ENCODE results near the gene HNRNPUL1.
A peak's percentile ranks its signal among the peaks of the same experiment; 100 is the strongest.

Gene HNRNPUL1

DNA sequence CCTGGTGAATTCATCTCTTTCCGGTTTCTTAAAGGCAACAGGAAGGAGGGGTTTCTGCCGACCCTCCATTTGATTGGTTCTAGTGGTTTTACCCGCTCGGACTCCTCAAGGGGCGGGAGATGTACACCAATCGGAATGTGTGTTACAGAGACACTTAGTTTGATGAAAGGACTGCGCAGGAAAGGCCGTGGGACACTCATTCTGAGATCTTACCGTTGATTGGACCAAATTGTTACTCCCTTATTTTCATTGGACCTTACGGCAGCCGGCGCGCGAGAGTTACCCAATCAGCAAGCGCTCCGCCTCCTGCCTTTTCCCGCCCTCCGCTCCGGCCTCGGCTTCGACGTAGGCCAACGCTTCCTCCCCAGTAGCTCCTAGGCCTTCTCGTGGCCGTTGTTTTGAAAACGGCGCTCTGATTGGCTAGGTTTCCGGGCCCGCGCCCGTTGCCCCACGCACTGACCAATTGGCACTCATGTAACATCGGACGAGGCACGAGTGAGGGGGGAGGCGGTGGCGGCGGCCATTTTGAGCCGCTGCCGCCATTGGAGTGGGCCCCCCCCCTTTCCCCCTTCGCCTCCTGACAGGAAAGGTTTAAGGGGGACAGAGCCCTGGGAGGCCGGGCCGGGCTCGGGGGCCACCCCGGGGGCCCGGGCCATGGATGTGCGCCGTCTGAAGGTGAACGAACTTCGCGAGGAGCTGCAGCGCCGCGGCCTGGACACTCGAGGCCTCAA lies at the start of gene HNRNPUL1:
HNRNPUL1 (plus strand) TSS at position 523 of the 731 bp plus-strand sequence; CDS start at position 655, 132 bp downstream.
- Mint-ChIP-seq H3K27me3 (ENCODE audit: low read depth) (peaks cover 2% of the 10 kb centered on the region), H3K4me1 (ENCODE audit: low read depth) (peaks cover 40% of the 10 kb centered on the region), H3K27ac (peak within 1 kb of the TSS; percentile 100), H3K9me3 (no peaks in the 10 kb centered on the region), H3K4me3 (peak within 1 kb of the TSS; percentile 89), H3K36me3 (ENCODE audit: low read depth) (peaks cover 35% of the 10 kb centered on the region)
- DNase-seq (ENCODE audit: low spot score) = peak; percentile 99

DNA sequence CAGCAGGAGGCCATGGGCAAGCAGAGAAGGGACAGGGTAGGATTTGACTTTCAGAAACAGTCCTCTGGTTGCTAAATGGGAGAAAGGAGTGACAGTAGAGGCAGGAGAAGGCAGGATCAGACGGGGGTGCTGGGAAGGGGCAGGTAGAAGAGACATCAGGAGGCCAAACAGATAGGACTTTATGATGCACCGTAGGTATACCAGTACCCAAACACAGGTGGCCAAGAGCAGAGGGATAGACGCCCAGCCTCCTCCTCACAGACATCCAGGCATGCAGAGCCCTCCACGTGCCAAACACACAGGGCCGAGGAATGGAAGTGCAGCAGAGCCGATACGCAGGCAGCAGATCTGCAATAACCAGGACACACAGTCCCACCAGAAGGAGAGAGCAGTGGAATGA lies 46.4 kb upstream of the HNRNPUL1 start:
- Mint-ChIP-seq H3K27ac (no peak overlapping the region), H3K27me3 (ENCODE audit: low read depth) (peaks cover 44% of the 10 kb centered on the region), H3K4me1 (ENCODE audit: low read depth) (peaks cover 2% of the 10 kb centered on the region), H3K36me3 (ENCODE audit: low read depth) (no peaks in the 10 kb centered on the region), H3K9me3 (no peaks in the 10 kb centered on the region), H3K4me3 (no peak overlapping the region)
- DNase-seq (ENCODE audit: low spot score) = no peak

DNA sequence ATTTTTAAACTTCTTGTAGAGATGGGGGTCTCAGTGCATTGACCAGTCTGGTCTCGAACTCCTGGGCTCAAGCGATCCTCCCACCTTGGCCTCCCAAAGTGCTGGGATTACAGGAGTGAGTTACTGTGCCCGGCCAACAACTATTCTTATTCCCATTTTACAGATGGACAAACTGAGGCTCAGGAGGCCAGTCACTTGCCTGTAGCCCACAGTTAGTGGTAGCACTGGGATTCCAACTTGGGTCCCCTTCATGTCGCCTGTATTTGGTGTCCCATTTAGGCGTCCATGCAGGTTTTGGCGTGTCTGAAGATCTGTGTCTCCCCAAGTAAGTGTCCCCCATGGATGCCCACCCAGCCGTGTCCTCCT lies 45.9 kb upstream of the HNRNPUL1 start:
- no peaks in the 10 kb centered on the region for H3K9me3 Mint-ChIP-seq
- no peaks in the 10 kb centered on the region for H3K36me3 Mint-ChIP-seq (ENCODE audit: low read depth)
- H3K27me3 Mint-ChIP-seq (ENCODE audit: low read depth) = peaks cover 44% of the 10 kb centered on the region
- no peak overlapping the region for H3K4me3 Mint-ChIP-seq
- H3K4me1 Mint-ChIP-seq (ENCODE audit: low read depth) = peaks cover 2% of the 10 kb centered on the region
- H3K27ac Mint-ChIP-seq = no peak overlapping the region
- DNase-seq (ENCODE audit: low spot score) = no peak

DNA sequence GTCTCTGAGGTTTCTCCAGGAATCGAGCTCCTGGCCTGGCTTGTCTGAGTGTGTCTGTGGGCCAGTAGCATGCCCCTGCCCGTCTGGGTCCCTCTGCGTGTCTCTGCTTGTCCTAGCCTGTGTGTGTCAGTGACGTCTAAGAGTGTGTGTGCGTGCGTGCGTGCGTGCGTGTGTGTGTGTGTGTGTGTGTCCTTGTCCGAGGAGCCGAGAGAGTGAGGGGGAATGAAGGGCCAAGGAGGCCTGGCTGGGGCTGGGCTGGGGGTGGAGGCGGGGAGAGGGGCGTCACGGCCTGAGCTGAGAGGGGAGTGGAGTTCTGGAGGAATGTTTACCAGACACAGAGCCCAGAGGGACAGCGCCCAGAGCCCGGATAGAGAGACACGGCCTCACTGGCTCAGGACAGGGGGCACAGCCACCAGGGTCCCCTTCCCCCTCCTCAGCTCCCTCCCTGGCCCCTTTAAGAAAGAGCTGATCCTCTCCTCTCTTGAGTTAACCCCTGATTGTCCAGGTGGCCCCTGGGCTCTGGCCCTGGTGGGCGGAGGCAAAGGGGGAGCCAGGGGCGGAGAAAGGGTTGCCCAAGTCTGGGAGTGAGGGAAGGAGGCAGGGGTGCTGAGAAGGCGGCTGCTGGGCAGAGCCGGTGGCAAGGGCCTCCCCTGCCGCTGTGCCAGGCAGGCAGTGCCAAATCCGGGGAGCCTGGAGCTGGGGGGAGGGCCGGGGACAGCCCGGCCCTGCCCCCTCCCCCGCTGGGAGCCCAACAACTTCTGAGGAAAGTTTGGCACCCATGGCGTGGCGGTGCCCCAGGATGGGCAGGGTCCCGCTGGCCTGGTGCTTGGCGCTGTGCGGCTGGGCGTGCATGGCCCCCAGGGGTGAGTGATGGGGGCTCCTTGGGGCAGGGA lies 45.3 kb upstream of the HNRNPUL1 start, which contains the start of gene AXL:
AXL (plus strand) TSS at position 609 of the 893 bp plus-strand sequence; CDS start at position 779, 170 bp downstream.
- H3K4me3 Mint-ChIP-seq = no peak within 1 kb of the TSS

DNA sequence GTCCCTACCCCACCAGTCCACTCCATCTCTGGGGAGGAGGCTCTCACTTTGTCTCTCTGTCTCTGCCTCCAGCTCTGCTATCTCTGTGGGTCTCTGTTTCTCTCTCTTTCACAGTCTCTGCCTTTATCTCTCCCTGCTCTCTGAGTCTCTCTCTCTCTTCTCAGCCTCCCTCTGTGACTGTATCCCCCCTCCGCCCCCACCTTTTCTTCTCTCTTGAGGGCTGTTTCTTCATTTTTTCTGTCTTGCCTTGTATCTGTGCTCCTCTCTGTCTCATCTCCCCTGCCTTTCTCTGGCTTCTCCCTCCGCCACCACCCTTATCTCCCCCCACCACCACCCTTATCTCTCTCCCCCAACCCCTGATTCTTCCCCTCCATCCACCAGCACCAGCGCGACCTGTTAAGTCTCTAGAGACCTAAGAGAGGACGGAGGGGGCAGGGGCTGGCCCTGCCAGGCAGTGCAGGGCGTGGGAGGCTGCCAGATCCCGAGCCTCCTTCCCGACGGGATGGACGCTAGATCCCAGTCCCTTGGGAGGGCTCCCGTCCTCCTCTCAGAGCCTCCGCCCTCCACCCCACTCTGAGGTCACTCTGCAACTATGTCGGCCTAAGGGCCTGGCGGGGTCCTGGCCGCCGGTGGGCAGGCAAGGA lies 44.1 kb upstream of the HNRNPUL1 start:
- DNase-seq (ENCODE audit: low spot score) = no peak
- H3K4me3 Mint-ChIP-seq = no peak overlapping the region
- H3K27me3 Mint-ChIP-seq (ENCODE audit: low read depth) = peaks cover 49% of the 10 kb centered on the region
- no peak overlapping the region for H3K27ac Mint-ChIP-seq
- peaks cover 2% of the 10 kb centered on the region for H3K4me1 Mint-ChIP-seq (ENCODE audit: low read depth)
- no peaks in the 10 kb centered on the region for H3K36me3 Mint-ChIP-seq (ENCODE audit: low read depth)
- H3K9me3 Mint-ChIP-seq = no peaks in the 10 kb centered on the region

More for the DNA sequence above, 45.3 kb upstream of the HNRNPUL1 start, which contains the start of gene AXL:
- peaks cover 2% of the 10 kb centered on the region for H3K4me1 Mint-ChIP-seq (ENCODE audit: low read depth)
- no peaks in the 10 kb centered on the region for H3K9me3 Mint-ChIP-seq
- peaks cover 47% of the 10 kb centered on the region for H3K27me3 Mint-ChIP-seq (ENCODE audit: low read depth)
- H3K27ac Mint-ChIP-seq = no peak within 1 kb of the TSS
- no peak for DNase-seq (ENCODE audit: low spot score)
- no peaks in the 10 kb centered on the region for H3K36me3 Mint-ChIP-seq (ENCODE audit: low read depth)

DNA sequence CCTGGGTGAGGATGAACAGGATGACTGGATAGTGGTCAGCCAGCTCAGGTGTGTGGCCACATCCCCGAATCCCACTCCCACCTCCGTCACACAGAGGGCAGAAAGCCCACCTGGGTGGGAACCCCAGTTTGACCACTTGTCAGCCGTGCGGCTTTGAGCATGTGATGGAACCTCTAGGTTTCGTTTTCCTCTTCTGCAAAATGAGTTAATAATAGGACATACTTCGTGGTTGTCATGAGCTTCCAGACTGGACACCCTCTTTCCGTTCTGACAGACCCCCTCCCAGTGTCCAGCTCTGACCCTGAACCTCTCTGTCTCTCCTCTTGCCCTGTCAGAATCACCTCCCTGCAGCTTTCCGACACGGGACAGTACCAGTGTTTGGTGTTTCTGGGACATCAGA lies 43.4 kb upstream of the HNRNPUL1 start:
- no peaks in the 10 kb centered on the region for H3K36me3 Mint-ChIP-seq (ENCODE audit: low read depth)
- H3K27ac Mint-ChIP-seq = no peak overlapping the region
- no peak overlapping the region for H3K4me3 Mint-ChIP-seq
- H3K4me1 Mint-ChIP-seq (ENCODE audit: low read depth) = peaks cover 6% of the 10 kb centered on the region
- H3K9me3 Mint-ChIP-seq = no peaks in the 10 kb centered on the region
- H3K27me3 Mint-ChIP-seq (ENCODE audit: low read depth) = peaks cover 49% of the 10 kb centered on the region
- DNase-seq (ENCODE audit: low spot score) = no peak

DNA sequence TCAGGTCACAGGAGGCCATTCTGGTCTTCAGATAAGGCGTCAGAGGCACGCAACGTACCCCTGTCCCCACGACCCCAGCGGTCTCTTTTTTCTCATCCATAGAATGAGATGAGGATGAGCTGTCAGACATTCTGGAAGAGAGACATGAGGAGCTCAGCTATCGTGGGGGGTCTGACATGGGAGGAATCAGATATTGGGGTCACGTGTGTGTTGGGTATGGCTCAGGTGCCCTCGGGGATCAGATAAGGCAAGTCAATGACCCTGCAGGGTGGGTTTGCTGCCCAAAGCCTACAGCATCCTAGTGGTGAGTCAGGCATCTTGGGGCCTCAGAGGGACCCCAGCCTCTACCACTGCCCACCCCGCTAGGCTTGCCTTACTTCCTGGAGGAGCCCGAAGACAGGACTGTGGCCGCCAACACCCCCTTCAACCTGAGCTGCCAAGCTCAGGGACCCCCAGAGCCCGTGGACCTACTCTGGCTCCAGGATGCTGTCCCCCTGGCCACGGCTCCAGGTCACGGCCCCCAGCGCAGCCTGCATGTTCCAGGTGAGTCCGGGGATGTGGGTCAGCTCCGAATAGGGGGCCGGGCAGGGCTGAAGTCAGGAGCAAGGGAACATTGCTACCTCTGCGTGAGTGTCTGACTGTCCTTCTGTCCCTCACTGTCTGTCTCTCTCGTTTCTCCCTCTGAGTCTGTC lies 42.5 kb upstream of the HNRNPUL1 start:
- peaks cover 48% of the 10 kb centered on the region for H3K27me3 Mint-ChIP-seq (ENCODE audit: low read depth)
- no peaks in the 10 kb centered on the region for H3K9me3 Mint-ChIP-seq
- no peak overlapping the region for H3K27ac Mint-ChIP-seq
- peaks cover 9% of the 10 kb centered on the region for H3K4me1 Mint-ChIP-seq (ENCODE audit: low read depth)
- no peak for DNase-seq (ENCODE audit: low spot score)
- H3K36me3 Mint-ChIP-seq (ENCODE audit: low read depth) = no peaks in the 10 kb centered on the region
- H3K4me3 Mint-ChIP-seq = no peak overlapping the region

DNA sequence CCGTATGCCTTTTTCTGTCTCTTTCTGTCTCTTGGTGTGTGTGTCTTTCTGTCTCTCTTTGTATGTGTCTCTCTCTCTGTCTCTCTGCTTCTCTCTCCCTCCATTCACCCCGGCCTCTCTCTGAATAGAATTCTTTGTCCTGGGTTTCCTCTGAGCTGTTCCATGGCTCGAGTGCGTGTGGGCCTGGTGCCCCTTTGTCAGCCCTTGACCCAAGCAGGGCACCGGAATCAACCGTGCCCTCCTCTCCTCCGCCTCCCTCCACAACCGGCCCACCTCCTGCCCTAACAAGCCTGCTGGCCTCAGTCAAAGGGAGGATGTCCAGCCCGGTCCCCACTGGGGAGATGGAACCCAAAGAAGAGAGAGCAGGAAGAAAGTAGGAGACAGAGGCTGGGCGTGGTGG lies 41.9 kb upstream of the HNRNPUL1 start:
- Mint-ChIP-seq H3K36me3 (ENCODE audit: low read depth) (no peaks in the 10 kb centered on the region), H3K27ac (no peak overlapping the region), H3K27me3 (ENCODE audit: low read depth) (peaks cover 43% of the 10 kb centered on the region), H3K4me1 (ENCODE audit: low read depth) (peaks cover 13% of the 10 kb centered on the region), H3K4me3 (no peak overlapping the region), H3K9me3 (no peaks in the 10 kb centered on the region)
- DNase-seq (ENCODE audit: low spot score) = no peak

DNA sequence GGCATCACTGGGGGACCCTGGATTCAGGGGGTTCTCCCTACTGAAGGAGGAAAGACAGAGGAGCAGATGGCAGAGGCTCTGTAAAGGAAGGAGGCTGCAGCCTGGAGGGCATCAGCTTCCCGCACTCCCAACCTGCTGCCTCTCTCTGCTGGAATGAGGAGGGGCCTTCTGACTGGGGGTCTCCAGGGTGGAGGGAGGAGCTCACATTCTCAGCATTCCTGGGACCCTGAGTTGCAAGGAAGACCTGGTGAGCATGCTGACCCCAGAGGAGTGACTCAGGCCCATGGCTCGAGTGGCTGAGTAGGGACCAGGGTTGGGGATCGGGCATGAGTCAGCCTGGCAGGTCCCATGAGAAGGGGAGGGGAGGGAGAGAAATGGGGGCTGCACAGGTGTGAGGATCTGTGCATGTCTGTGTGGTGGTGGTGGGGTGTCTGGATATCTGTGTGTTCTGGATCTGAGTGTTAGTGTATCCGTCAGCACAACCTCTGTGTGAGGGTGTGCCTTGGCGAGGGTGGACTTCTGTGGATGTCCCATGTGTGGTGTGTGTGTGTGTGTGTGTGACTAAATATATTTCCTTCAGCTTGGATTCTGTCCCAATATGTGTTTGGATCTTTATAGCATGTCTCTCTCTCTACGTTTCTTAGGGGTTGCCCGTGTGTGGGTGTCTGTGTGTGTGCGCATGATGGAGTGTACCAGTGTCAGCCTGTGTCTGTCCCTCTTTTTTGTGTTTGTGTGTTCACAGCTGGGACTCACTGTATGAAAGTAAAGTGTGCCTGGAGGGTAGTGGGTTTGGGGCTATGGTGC lies 40.5 kb upstream of the HNRNPUL1 start:
- no peak overlapping the region for H3K4me3 Mint-ChIP-seq

DNA sequence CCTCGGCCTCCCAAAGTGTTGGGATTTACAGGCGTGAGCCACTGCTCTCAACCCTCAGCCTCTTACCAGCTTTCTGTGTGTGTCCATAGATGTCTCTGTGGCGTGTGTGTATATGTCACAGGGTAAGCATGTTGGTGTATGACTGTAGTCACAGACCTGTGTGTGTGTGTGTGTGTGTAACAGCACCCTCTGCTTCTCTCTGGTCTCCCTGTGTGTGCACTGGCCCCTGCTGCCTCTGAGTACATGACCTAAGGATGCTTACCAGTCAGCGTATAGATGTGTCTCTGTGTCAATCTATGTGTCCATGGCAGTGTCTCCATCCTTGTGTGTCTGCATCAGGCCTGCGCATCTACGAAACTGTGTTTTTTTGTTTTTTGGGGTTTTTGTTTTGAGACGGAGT lies 39.5 kb upstream of the HNRNPUL1 start:
- Mint-ChIP-seq H3K9me3 (no peaks in the 10 kb centered on the region), H3K4me1 (ENCODE audit: low read depth) (peaks cover 13% of the 10 kb centered on the region), H3K27ac (no peak overlapping the region), H3K4me3 (no peak overlapping the region), H3K27me3 (ENCODE audit: low read depth) (peaks cover 25% of the 10 kb centered on the region), H3K36me3 (ENCODE audit: low read depth) (no peaks in the 10 kb centered on the region)
- no peak for DNase-seq (ENCODE audit: low spot score)

More for the DNA sequence above, 40.5 kb upstream of the HNRNPUL1 start:
- no peaks in the 10 kb centered on the region for H3K9me3 Mint-ChIP-seq
- no peak overlapping the region for H3K27ac Mint-ChIP-seq
- H3K36me3 Mint-ChIP-seq (ENCODE audit: low read depth) = no peaks in the 10 kb centered on the region
- H3K4me1 Mint-ChIP-seq (ENCODE audit: low read depth) = peaks cover 13% of the 10 kb centered on the region
- DNase-seq (ENCODE audit: low spot score) = no peak
- peaks cover 32% of the 10 kb centered on the region for H3K27me3 Mint-ChIP-seq (ENCODE audit: low read depth)

DNA sequence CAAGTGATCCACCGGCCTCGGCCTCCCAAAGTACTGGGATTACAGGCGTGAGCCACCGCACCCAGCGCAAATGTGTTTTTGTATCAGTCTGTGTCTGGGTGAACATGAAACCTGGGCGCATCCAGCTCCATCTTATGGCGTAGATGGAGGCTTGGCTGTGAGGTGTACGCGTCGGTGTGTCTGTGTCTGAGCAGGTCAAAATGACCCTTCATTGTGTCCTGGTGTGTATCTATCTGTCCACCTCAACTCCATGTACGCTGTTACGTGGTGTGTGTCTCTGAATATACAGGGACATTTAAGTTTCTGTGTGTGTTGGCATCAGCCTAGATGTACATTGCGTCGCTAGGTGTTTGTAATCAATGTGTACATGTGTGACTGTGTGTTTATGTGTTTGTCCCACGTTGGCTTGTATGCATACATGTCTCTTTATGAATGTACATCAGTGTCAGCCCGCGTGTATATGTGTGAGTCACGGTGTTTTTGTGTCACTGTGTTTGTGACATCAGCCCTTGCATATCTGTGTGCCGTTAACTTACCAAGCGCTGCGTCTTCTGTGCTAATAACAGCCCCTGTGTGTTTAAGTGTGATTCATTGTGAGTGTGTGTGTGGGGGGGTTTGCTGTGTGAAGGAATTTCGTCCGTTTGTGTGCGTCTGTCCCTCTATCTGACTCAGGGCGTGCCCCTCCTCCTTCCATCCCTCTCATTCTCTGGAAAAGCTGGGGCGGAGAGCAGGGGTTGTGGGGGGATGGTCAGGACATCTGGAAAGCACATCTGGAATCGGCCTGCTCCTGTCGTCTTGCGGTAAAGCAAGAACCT lies 38.7 kb upstream of the HNRNPUL1 start:
- H3K9me3 Mint-ChIP-seq = no peaks in the 10 kb centered on the region

More for the DNA sequence above, 38.7 kb upstream of the HNRNPUL1 start:
- Mint-ChIP-seq H3K27me3 (ENCODE audit: low read depth) (peaks cover 20% of the 10 kb centered on the region), H3K4me3 (peak overlapping the region; percentile 78), H3K27ac (peak overlapping the region; percentile 74), H3K4me1 (ENCODE audit: low read depth) (peaks cover 11% of the 10 kb centered on the region), H3K36me3 (ENCODE audit: low read depth) (no peaks in the 10 kb centered on the region)
- peak; percentile 67 for DNase-seq (ENCODE audit: low spot score)
